Retinal pigment epithelial cell (primary cell): ENCODE measurements around the gene QSER1.
"Not testable (repeated sequence)": the region's sequence is repeated elsewhere in the genome, so short reads cannot be mapped to it uniquely, and the experiment has no call there.

Experiments used
- DNase-seq: peaks from one replicate; pipeline ENCODE4 v3.0.0-alpha.2; 2010; ENCODE audit warnings: low read depth
- H3K4me3 ChIP-seq: 2 replicates; pipeline ENCODE4 v1.5.1; 2011; ENCODE audit warnings: mild to moderate bottlenecking, low read length, control low read depth, moderate library complexity
- TF ChIP-seq, protein P1 (sequence below): conservative IDR thresholded peaks from 2 replicates; pipeline ENCODE4 v1.5.1; 2011; ENCODE audit warnings: low read depth, low read length, control low read depth, inconsistent platforms

QSER1 gene

DNA sequence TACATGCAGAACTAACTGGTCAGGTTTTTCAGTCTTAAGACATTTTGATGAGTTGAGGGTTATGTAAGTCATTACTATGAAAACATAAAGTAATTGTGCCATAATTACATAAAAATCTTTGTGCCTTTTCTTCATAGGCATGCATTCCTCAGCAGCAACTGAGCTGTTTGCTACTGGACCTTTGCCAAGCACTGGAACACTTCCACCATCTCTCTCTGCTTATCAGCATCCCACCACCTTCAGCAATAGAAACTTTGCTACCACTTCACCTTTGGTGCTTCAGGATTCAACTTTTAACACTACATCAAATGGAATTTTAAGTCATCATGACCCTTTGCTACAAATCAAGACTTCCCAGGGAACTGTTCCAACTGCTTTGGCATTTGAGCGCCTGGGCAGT lies 39.0 kb downstream of the QSER1 start:
- no peak overlapping the region for H3K4me3 ChIP-seq
- peak; percentile 18 for DNase-seq
- TF ChIP-seq, protein P1, sequence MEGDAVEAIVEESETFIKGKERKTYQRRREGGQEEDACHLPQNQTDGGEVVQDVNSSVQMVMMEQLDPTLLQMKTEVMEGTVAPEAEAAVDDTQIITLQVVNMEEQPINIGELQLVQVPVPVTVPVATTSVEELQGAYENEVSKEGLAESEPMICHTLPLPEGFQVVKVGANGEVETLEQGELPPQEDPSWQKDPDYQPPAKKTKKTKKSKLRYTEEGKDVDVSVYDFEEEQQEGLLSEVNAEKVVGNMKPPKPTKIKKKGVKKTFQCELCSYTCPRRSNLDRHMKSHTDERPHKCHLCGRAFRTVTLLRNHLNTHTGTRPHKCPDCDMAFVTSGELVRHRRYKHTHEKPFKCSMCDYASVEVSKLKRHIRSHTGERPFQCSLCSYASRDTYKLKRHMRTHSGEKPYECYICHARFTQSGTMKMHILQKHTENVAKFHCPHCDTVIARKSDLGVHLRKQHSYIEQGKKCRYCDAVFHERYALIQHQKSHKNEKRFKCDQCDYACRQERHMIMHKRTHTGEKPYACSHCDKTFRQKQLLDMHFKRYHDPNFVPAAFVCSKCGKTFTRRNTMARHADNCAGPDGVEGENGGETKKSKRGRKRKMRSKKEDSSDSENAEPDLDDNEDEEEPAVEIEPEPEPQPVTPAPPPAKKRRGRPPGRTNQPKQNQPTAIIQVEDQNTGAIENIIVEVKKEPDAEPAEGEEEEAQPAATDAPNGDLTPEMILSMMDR: no peak

DNA sequence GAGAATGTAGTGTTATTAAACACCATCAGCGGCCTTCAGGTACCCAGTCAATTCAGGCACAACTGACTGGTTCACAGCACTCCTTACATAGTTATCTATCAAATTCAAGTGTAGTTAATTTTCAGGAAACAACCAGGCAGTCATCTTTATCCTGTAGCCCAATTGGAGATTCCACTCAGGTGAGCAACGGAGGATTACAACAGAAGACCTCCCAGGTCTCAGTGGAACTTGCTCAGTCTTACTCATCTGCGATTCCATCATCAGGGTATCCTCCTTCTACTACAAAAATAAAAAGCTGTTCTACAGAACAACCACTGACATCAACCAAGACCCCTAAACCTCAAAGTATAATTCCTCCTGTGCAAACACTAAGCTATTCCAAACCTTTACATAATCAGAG lies 39.6 kb downstream of the QSER1 start:
- no peak for DNase-seq
- TF ChIP-seq, protein P1: no peak
- no peak overlapping the region for H3K4me3 ChIP-seq

DNA sequence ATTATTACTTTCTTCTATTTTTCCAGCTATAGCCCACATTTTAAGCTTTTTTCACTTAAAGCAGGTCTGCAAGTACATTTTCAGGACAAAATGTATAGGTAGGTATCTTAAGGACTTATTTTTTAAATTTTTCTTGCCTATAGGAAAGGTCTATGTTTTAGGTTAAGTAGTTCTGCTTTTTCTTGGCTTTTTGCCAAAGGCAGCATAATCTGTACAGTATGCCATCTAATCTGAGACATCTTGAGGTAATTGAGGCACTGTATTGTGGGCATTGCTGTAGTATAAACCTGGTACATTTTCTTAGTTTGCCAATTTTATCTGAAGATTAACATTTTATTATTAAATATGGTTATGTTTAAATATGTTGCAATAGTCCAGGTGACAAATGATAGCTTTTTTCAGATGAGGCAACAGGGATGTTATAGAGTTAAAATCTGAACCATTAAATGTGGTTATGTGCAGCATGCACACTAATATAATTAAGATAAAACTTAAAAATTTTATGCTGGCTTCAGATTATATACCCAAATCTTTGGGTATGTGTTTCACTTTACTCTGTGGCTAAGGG lies 42.9 kb downstream of the QSER1 start:
- TF ChIP-seq, protein P1: no peak
- no peak overlapping the region for H3K4me3 ChIP-seq
- DNase-seq: no peak

DNA sequence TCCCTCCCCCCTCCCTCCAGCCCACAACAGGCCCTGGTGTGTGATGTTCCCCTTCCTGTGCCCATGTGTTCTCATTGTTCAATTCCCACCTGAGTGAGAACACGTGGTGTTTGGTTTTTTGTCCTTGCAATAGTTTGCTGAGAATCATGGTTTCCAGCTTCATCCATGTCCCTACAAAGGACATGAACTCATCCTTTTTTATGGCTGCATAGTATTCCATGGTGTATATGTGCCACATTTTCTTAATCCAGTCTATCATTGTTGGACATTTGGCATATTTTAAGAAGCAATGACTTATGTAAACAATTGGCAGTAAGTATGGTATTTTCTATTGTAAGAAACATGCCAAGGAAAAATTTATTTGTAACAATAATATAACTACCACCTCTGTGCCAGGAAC lies 43.6 kb downstream of the QSER1 start:
- not testable (repeated sequence) for DNase-seq, H3K4me3 ChIP-seq

DNA sequence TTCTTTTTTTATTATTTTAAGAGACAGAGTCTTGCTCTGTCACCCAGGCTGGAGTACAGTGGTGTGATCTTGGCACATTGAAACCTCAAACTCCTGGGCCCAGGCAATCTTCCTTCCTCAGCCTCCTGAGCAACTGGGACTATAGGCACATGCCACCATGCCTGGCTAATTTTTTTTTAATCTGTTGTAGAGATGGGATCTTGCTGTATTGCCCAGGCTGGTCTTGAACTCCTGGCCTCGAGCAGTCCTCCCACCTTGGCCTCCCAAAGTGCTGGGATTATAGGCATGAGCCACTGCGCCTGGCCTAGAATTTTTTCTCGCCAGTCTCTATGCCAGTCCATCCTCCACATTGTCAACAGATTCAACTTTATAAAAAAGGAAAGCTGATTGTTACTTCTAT lies 44.7 kb downstream of the QSER1 start:
- not testable (repeated sequence) for DNase-seq, H3K4me3 ChIP-seq

DNA sequence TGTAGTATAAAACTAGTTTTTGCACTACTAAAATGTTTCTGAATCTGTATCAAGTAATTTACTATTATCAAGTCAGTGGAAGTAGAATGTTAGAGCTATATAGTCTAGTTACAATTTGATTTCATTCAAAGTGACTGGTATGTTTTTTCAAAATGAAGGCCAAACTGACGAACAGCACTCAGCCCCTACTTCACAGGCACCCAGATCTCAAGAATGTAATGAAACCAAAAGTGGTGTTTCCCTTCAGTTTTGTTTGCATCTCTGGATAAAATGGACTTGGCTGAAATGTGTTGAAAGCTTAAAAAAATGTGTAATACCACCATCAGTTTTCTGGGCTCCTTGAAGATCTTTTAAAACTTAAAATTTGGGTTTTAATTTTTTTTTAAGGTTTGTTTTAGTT lies 46.4 kb downstream of the QSER1 start:
- TF ChIP-seq, protein P1: no peak
- no peak overlapping the region for H3K4me3 ChIP-seq
- no peak for DNase-seq

DNA sequence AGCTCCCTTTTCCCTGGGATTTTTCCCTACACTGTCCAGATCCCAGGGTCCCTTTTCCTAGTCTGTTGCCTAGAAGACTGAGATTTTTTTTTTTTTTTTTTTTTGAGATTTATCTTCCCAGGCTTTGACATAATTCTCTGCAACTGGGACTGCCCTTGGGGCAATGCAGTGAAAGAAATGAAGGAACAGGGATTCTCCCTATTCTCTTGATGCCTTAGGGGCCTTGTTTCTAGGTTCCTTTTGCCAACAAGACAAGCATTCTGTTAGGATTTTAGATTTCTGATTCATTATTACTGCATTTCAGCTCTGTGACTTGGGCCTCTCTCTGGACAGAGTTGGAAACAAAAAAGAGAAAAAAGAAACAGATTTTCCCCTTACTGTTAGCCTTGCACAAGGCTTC lies 47.3 kb downstream of the QSER1 start:
- TF ChIP-seq, protein P1: no peak
- no peak for DNase-seq
- H3K4me3 ChIP-seq: no peak overlapping the region

DNA sequence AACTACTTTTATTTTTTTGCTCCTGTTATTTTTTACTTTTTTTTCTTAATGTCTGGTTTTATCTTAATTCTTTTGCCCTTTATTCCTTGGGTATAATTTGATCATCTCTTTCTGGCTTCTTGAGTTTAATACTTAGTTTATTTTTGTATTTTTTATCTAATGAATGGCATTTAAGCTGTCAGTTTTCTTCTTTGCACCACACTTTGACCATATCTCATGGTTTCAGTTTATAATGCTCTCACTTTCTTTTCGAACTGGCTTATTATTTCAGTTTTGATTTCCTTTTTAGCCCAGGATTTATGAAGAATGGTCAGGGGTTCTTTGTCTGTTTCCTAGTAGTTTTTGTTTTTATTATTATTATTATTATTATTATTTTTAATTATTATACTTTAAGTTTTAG lies 48.3 kb downstream of the QSER1 start:
- TF ChIP-seq, protein P1: no peak

More for the DNA sequence above, 48.3 kb downstream of the QSER1 start:
- no peak overlapping the region for H3K4me3 ChIP-seq
- DNase-seq: no peak
